PC-9 (cell line): ENCODE measurements around the gene MAPKAPK5.

Experiments used
- CTCF ChIP-seq: fragments of 200-600 bp; sonication (generic); conservative IDR thresholded peaks from 2 replicates; pipeline ENCODE4 v1.6.1; 2017; ENCODE audit warnings: mixed run types, antibody characterized with exemption, mild to moderate bottlenecking, moderate library complexity
- EZH2 ChIP-seq: fragments of 200-600 bp; sonication (generic); IDR thresholded peaks from 2 replicates; pipeline ENCODE4 v1.8.0; 2017; ENCODE audit warnings: antibody characterized with exemption, low read depth

DNA sequence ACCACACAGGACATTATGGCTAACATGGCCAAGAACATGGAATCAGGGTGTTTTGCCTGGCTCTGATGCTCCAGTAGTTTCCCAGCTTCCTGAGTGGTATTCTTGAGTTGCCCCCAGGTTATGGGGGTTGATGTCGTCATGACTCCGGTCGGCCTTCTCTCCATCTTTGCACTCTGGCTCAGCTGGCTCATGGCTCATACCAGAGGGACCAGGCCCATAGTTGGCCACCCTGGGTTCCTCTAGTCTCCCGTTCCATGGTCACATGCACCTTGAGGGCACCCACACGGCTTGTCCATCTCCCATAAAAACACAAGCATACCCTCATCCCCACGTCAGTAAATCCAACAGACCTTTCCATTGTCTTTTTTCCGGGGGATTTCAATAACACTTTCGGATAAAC is 23.7 kb upstream of the MAPKAPK5 start:
- TF ChIP-seq CTCF (no peak), EZH2 (no peak)
